Adrenal gland (tissue), 5 donors: ENCODE results near the gene HBG2.

Experiments used
- CTCF ChIP-seq, 6 experiments: fragments of 450-650 bp in 4 of 6; fragments of 200-600 bp in 2 of 6; sonication (generic) in 1 of 6; IDR thresholded peaks; 1 replicate in 5 of 6; 2 replicates in 1 of 6; pipeline versions ENCODE4 v1.5.1 to v1.8.0; 2016 to 2021; ENCODE audit warnings: antibody characterized with exemption in 6 of 6, mild to moderate bottlenecking in 2 of 6, moderate library complexity in 1 of 6
- POLR2A ChIP-seq, 2 donors: fragments of 450-650 bp; IDR thresholded peaks; one replicate each; pipeline ENCODE4 v1.6.1; 2017; ENCODE audit warnings: antibody characterized with exemption in 2 of 2, mild to moderate bottlenecking in 2 of 2, moderate library complexity in 1 of 2
- donor health status: DM: no; HTN: no; CAD: no.

GRCh38 chr11:5276697-5277096, 22.1 kb upstream of the HBG2 start:
- TF ChIP-seq CTCF (IDR thresholded peaks at IDR 0.05), result no peak
- no peak for TF ChIP-seq POLR2A (IDR thresholded peaks at IDR 0.05)
